IPS DF 4.7 (cell line): ENCODE results near the gene IFI30.
"Not testable (repeated sequence)": the region's sequence is repeated elsewhere in the genome, so short reads cannot be mapped to it uniquely, and the experiment has no call there.

Experiments used
- DNase-seq: peaks from one replicate; pipeline ENCODE4 v3.0.0-alpha.2; 2013; ENCODE audit warnings: low spot score; ENCODE audit errors: extremely low read depth

The IFI30 gene

DNA sequence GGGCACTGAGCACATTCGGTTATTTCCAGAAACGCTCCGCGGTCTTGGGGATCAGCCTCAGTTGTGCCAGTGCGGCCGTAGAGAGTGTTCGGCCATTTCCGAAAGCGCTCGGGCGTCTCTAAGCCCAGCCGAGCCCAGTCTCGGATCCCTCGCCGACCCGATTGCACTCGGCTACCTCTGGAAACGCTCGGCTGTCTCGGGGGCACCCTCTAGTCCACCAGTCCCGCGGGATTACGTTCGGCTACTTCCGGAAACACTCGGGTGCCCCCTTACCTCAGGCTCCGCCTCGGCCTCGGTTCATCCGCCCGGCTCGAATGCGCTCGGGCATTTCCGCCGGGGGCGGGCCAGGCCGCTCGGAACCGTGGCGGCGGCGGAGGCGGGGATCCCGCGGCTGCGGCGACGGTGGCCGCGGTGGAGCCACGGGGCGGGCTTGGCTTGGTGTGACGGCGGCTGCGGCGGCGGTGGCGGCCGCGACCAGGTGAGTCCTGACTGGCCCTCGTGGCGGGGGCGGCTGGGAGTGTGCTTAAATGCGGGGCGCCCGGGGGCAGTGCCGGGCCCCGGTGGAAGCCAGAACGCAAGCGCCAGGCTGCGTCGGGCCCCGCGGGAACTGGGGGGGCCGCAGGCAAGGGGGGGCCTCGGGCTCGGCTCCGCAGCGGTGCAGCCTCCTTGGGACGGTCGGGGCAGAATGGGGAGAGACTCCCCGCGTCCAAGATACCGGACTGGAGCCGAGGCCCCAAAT is 20.6 kb upstream of the IFI30 start, which contains the start of gene PIK3R2:
PIK3R2 (plus strand) TSS at position 347 of the 739 bp plus-strand sequence. CDS start 2,717 bp downstream, outside the sequence.
- DNase-seq = peak; percentile 97

DNA sequence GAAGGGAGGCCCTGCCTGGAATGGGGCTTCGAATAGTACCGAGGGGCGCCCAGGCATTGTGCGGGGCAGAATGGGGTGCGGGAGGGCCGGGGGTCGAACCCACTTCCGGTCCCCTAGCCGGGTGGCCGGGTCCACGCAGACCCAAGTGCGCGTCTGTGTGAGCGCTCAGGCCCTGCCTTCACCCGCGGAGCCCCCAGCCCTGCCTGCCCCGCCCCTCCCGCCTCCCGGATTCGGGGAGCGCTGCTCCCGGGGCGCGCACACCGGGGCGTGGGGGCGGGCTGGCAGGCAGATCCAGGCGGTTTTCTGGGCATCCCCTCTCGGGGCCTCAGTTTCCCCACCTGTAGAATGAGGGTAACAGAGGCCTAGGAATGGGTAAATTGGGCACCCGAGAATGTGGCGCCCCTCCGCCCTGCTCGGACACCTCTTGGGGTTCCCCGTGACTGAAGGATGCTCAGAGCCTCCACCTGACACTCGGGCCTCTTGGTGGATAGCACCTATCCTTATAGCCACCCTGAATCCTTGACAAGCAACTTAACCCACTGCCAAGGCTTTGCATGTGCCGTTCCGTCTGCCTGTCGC is 20.0 kb upstream of the IFI30 start:
- no peak for DNase-seq

DNA sequence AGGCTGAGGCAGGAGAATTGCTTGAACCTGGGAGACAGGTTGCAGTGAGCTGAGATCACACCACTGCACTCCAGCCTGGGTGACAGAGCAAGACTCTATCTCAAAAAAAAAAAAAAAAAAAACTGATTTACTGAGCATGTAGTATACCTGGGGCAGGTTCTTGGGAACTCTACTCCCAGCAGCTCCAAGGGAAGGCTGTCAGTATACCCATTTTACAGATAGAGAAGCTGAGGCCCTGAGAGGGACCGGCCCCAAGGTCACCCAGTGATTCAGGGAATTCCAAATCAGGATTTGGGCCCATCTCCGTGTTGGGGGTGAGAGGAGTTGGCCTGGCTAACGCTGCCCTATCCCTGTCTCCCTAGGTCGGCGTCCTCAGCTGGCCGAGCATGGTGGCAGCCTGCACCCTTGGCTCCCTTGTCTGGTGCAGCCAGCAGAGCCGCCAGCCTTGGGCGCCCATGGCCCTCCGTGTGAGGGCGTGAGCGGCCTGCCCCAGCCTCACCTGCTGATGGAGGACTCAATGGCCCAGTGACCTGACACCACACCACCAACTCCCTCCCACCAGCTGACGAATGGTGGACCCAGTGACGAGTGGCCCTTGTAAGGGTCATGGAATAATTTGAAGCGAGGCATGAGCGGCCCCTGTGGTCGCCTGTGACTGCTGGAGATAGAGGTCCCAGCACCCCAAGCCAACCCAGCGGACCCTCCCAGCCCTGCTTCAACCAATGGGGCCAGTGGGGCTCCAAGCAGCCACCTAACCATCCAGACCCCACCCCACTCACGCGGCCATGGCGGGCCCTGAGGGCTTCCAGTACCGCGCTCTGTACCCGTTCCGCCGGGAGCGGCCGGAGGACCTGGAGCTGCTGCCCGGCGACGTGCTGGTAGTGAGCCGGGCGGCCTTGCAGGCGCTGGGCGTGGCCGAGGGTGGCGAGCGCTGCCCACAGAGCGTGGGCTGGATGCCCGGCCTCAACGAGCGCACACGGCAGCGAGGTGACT is 18.2 kb upstream of the IFI30 start:
- DNase-seq = no peak

DNA sequence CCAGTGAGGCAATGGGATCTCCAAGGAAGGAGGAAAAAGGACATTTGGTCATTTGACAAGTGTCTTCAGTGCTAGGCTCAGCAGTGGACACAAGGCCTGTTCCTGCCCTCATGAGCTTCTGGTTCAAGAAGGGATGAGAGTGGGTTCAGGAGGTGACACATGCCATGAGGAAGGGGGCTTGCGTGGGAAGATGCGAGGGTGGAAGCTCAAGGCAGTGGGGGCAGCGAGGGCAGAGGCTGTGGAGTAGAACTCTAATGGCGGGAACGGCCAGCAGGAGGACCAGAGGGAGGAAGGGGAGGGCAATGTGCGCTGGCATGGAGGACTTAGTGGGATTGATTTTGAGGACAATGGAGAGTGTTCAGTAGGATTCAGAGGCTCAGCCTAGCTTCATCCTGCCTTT is 17.3 kb upstream of the IFI30 start:
- no peak for DNase-seq

DNA sequence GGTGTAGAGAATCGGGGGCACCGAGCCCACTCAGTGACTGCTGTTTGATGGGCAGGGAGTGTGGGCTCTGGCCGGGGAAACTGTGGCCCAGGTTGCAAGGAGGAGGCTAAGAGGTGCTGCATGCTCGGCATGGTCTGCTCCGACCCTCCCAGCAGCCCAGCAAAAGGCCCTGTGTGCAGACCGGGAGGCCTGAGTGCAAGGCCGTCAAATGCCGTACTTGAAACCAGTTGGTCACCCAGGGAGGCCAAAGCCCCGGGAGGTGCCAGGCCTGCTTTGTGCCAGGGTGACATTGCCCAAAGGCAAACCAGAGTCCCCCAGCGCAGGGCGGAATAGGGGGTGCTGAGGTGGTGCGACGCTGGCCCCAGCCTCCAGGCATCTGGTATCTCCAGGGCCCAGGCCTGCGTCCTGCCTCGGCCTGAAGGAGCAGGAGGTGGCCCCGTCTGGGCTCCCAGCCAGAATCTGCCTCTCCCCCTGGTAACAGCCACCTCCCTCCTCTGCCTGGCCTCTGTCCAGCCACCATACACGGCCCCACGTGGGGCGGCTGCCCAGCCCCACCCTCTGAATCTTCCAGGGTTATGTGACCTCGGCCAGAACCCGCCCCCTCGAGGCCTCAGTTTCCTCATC is 16.7 kb upstream of the IFI30 start:
- DNase-seq = no peak

DNA sequence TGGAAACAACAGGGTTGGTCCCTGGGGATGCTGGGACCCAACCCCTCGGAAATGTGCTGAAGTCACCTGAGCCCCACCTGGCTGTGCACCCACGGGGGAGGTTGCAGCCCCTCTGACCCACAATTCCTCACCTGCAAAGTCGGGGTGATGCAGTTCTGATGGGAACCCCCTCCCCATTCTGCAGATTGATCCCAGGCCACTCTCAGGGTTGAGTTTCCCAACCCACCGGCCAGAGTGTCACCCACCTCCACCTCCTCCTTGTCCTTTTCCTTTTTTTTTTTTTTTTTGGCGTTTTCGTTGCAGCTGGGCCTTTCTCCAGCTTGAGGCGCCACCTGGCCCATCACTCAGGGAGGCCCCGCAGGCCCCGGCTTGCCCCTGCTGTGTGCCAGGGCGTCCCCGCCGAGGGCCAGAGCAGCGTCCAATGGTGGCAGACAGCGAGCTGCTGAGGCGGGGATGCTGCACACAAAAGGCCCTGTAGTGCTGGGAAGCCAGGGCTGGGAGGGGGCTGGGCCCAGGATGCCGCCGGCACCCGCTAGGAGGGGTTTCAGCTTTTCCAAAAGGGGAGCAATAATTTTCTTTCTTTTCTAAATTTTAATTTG is 16.0 kb upstream of the IFI30 start:
- no peak for DNase-seq

DNA sequence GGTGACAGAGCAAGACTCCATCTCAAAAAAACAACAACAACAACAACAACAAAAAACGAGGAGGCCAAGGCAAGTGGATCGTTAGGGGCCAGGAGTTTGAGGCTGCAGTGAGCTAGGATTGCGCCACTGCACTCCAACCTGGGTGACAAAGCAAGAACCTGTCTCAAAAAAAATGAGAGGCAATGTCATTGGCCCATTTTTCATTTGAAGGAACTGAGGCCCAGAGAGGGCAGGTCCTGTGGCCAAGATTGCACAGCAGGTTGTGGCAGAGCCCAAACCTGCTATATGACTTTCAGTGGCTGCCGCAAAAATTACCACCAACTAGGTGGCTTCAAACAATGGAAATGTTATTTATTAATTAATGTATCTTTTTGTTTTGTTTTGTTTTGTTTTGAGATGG is 15.1 kb upstream of the IFI30 start:
- no peak for DNase-seq

DNA sequence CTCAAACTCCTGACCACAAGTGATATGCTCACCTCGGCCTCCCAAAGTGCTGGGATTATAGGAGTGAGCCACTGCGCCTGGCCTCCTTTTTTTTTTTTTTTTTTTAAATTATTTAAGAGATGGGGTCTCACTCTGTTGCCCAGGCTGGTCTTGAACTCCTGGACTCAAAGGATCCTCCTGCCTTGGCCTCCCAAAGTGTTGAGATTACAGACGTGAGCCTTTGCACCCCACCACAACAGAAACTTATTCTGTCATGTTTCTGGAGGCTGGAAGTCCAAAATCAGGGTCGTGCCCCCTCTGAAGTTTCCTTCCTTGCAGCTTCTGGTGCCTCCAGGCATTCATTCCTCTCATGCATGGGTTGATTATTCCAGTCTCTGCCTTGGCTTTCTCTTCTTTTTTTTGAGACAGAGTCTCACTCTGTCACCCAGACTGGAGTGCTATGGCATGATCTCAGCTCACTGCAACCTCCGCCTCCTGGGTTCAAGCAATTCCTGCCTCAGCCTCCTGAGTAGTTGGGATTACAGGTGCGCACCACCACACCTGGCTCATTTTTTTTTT is 14.5 kb upstream of the IFI30 start:
- DNase-seq = not testable (repeated sequence)

DNA sequence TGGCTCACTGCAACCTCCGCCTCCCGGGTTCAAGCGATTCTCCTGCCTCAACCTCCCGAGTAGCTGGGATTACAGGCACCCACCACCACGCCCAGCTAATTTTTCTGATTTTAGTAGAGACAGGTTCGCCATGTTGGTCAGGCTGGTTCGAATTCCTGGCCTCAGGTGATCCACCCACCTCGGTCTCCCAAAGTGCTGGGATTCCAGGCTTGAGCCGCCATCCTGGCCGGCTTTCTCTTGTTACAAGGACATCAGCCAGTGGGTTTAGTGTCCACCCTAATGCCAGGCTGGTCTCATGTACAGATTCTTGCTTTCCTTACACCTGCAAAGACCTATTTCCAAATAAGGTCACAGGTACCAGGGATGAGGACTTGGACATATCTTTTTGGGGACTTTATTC is 13.8 kb upstream of the IFI30 start:
- DNase-seq = no peak

DNA sequence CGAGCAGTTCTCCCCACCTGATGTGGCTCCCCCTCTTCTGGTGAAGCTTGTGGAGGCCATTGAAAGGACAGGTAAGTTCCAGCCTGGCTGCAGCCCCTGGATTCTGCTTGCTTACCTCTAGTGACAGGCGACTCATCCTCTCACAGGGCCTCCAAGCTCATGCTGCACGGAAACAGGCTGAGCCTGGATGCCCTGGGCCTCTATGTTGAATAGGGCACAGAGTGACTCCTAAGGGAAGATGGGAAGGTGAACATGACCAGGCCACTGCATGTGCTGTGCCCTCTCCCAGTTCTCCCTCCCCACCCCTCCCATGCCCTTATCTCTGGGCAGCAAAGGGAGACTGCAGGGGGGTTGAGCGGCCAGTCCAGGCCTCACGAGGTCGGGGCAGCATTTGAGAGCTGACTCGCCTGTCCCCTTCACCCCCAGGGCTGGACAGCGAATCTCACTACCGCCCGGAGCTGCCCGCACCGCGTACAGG is 13.1 kb upstream of the IFI30 start:
- no peak for DNase-seq

DNA sequence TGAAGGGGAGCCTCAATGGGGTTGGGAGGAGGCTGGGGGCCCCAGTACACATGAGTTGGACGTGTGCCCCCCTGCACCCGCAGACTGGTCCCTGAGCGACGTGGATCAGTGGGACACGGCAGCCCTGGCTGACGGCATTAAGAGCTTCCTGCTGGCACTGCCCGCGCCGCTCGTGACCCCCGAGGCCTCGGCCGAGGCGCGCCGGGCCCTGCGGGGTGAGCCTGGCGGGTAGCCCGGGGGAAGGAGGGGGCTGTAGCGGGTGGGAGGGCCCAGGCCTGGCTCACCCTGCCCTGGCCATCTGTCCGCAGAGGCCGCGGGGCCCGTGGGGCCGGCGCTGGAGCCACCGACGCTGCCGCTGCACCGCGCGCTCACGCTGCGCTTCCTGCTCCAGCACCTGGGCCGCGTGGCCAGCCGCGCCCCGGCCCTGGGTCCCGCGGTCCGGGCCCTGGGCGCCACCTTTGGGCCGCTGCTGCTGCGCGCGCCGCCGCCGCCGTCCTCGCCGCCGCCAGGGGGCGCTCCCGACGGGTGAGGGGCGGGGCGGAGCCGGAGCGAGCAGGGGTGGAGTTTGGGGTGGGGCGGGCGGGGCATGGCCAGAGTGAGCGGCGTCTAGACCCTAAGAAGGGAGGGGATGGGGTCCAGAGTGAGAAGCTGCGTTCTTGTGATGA is 12.5 kb upstream of the IFI30 start:
- DNase-seq = no peak

DNA sequence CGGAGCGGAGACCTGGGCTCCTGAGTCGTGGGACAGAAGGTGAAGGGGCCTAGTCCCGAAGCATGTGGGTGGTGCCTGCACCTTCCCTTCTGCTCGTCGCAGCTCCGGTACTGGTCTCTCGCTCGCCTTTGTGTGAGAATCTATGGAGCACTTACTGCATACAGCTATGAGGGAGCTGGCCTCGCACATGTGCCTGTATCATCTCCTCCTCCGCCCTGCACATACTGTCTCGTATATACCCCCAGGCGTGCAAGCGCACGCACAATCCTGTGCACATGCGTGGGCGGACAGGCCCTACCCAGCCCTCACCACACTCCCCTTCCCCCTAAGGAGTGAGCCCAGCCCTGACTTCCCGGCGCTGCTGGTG is 12.0 kb upstream of the IFI30 start:
- no peak for DNase-seq

DNA sequence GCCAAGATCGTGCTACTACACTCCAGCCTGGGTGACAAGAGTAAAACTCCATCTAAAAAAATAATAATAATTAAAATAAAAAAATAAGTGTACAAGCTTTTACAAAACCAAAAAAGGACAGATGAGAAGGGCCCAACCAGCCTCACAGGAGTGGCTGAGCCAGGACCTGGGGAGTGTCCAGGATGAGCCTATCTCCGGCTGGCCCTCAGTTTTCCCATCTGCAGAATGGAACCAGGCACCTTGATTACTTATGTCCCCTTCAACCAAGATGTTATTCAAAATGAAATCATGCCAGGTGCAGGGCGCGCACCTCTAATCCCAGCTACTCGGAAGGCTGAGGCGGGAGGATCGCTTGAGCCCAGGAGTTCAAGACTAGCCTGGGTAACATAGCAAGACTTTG is 9.5 kb upstream of the IFI30 start:
- no peak for DNase-seq

DNA sequence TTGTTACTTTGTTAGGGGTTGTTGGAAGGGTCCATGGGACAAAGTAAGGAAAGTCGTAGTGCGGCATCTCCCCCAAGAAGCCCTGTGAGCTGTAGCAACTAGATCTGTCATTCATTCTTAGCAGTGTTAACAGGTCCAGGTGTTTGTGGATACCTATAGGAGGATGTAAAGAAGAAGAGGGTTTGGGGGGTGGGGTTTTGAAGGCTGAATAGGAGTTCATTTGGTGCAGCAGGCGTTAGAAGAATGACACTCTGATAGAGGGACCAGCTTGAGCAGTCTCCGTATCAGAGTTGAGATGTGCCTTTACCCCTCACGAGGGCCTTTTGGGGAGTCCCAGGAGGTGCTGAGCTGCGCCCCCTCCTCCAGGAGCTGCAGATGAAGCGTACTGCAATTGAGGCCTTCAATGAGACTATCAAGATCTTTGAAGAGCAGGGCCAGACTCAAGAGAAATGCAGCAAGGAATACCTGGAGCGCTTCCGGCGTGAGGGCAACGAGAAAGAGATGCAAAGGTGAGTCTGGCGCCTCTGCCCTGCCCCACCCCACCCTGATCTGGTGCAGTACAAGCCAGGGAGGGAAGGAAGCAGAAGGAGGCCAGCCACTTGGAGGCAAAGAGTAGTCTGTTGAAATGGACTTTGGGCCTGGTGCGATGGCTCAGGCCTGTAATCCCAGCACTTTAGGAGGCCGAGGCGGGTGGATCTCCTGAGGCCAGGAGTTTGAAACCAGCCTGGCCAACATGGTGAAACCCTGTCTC is 7.6 kb upstream of the IFI30 start:
- DNase-seq = no peak

DNA sequence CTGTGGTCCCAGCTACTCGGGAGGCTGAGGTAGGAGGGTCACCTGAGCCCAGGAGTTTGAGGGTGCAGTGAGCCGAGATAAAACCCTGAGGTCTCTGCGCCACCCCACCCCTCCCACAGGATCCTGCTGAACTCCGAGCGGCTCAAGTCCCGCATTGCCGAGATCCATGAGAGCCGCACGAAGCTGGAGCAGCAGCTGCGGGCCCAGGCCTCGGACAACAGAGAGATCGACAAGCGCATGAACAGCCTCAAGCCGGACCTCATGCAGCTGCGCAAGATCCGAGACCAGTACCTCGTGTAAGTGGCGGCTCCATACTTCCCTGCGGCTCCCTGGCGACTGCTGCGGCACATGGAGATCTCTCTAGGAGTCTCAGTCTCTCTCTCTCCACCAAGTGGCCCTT is 6.6 kb upstream of the IFI30 start:
- no peak for DNase-seq

DNA sequence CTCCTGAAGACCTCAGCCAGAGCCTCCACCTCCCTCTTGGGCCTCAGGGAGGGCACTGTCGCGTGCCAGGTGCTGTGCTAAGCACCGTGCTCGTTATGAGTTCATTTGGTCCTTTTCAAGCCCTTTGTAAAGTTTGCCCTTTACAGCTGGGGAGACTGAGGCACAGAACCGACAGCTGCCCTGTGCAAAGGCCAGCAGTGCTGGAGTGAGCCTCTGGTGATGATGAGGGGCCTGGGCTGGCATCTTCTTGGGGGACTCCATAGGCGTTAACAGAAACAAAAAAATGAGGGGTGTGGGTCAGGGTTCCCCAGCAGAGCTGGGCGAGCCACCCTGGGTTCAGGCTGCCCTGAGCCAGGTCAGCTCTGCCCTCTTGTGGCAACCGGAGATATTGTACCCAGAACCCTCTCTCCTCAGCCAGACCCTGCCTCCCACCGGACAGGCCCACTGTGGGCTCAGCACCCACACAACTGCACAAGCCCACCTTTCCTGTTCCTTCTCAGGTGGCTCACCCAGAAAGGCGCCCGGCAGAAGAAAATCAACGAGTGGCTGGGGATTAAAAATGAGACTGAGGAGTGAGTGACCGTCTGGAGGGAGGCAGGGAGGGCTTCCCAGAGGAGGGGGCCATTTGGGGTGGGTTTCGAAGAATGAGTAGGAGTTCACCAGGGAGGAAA is 5.5 kb upstream of the IFI30 start:
- no peak for DNase-seq

DNA sequence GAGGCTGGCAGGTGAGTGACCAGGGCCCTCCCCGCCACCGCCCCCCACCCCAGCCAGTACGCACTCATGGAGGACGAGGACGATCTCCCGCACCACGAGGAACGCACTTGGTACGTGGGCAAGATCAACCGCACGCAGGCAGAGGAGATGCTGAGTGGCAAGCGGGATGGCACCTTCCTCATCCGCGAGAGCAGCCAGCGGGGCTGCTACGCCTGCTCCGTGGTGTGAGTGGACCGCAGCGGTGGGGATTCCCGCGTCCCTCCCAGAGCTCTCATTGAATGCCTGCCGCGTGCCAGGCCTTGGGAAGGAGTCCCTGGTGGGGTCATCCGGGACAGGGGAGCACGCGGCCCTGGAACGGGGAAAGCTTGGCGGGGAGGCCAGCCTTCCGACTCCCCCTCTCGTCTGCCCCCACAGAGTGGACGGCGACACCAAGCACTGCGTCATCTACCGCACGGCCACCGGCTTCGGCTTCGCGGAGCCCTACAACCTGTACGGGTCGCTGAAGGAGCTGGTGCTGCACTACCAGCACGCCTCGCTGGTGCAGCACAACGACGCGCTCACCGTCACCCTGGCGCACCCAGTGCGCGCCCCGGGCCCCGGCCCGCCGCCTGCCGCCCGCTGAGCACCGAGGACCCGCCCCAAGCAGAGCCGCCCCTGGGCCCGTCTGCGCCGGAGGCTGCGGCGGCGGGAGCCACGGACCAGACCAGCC is 4.8 kb upstream of the IFI30 start:
- DNase-seq = no peak

DNA sequence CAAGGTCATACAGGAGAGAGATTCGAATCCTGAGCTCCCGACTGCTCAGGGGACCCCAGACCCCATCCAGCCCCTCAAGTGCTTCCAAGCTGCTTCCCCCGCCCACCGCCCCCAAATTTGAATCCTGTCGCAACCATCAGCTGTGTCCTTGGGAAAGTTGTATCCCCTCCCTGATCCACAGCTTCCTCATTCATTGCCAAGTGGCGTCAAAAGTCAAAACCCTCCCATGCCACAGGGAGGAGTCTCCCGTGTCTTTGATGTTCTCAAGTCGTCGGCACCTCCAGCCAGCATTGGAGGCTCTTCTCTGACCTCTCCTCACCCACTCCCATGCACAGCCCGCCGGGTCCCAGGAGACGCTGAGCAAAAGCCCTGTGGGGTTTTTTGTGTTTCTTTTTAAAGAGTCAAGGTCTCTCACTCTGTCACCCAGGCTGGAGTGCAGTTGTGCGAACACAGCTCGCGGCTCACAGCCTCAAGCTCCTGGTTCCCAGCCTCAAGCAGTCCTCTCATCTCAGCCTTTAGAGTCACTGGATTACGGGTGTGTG is 2.8 kb upstream of the IFI30 start:
- no peak for DNase-seq
